HepG2 (cell line): Measurements from ENCODE around the gene MYH15. TPM values are rescaled to one million over a fixed set of nuclear protein-coding genes. Genes with fewer than 3 reads are reported as not detected.

Experiments
- ATAC-seq: fragments of 200-7000 bp; cut with Tn5 transposase; 3 replicates; pipeline ENCODE4 v1.9.1; 2020; ENCODE audit warnings: mild to moderate bottlenecking, moderate library complexity
- BruUV-seq: library from RNA; stranded (reverse); fragments of 400-500 nt; replicated peaks from 2 replicates; lab custom pipeline; 2021; lab: Mats Ljungman, UMichigan
- CTCF ChIA-PET: fragments of 300-600 bp; formaldehyde crosslinking; extraction: SDS; loops from one replicate; lab custom pipeline; 2021; ENCODE audit warnings: low total read pairs, inconsistent platforms, low intra/inter-chr PET ratio; lab: Yijun Ruan, JAX
- POLR2A ChIA-PET: fragments of 350-600 bp; sonication (Branson Sonifier 250); formaldehyde crosslinking; loops from one replicate; lab custom pipeline; 2020; ENCODE audit warnings: antibody characterized with exemption, inconsistent platforms; lab: Yijun Ruan, JAX
- DNase-seq: peaks from one replicate; pipeline ENCODE4 v3.0.0-alpha.2; 2015; ENCODE audit warnings: low spot score
- FAIRE-seq: peaks from 3 replicates; lab custom pipeline; 2011; peaks lifted over from hg19 to GRCh38; lab: Jason Lieb, UNC
- H2AFZ ChIP-seq: one replicate; pipeline ENCODE4 v1.6.1; 2011; ENCODE audit warnings: low read length, inconsistent platforms
- H3K27ac ChIP-seq: fragments of 300-600 bp; 3 replicates; pipeline ENCODE4 v1.8.0; 2011; ENCODE audit warnings: mixed run types, mild to moderate bottlenecking, mixed read lengths, low read length, inconsistent platforms; ENCODE audit not compliant: insufficient read depth; ENCODE audit errors: extremely low read length
- H3K27me3 ChIP-seq, 2 experiments: fragments of 200-600 bp in 1 of 2; 2 replicates in 1 of 2; 3 replicates in 1 of 2; pipeline versions ENCODE4 v1.6.0 to v1.8.0; 2011; ENCODE audit warnings: low read length in 2 of 2, mild to moderate bottlenecking in 2 of 2, moderate library complexity in 2 of 2, inconsistent platforms in 1 of 2; ENCODE audit not compliant: insufficient read depth in 2 of 2, control insufficient read depth in 1 of 2
- H3K36me3 ChIP-seq, 2 experiments: fragments of 200-600 bp in 1 of 2; replicated peaks in 1 of 2; 2 replicates in 1 of 2; 3 replicates in 1 of 2; pipeline versions ENCODE4 v1.5.1 to v1.8.0; 2011; ENCODE audit warnings: low read length in 2 of 2, inconsistent platforms in 1 of 2; ENCODE audit not compliant: insufficient read depth in 2 of 2, control insufficient read depth in 1 of 2
- H3K4me1 ChIP-seq: 2 replicates; pipeline ENCODE4 v1.5.1; 2012; ENCODE audit warnings: low read length, inconsistent platforms; ENCODE audit not compliant: insufficient read depth
- H3K4me2 ChIP-seq: 2 replicates; pipeline ENCODE4 v1.6.0; 2011; ENCODE audit warnings: low read depth, low read length, inconsistent platforms
- H3K4me3 ChIP-seq, 3 experiments: fragments of 200-600 bp in 1 of 3; sonication (generic), shearing (Covaris generic) in 1 of 3; replicated peaks in 1 of 3; 2 replicates each; pipeline ENCODE4 v1.5.1; 2011 to 2016; ENCODE audit warnings: low read length in 3 of 3, inconsistent platforms in 2 of 3, low read depth in 2 of 3, mild to moderate bottlenecking in 2 of 3, control low read depth in 1 of 3, mixed read lengths in 1 of 3; ENCODE audit not compliant: insufficient read depth in 1 of 3
- H3K79me2 ChIP-seq: one replicate; pipeline ENCODE4 v1.6.1; 2011; ENCODE audit warnings: low read length, inconsistent platforms; ENCODE audit not compliant: insufficient read depth
- H3K9ac ChIP-seq: 2 replicates; pipeline ENCODE4 v1.6.0; 2011; ENCODE audit warnings: mild to moderate bottlenecking, low read depth, low read length, inconsistent platforms; ENCODE audit not compliant: insufficient read depth
- H3K9me3 ChIP-seq: 2 replicates; pipeline ENCODE4 v1.5.1; 2012; ENCODE audit warnings: mild to moderate bottlenecking, low read length
- H4K20me1 ChIP-seq: 2 replicates; pipeline ENCODE4 v1.6.0; 2011; ENCODE audit warnings: inconsistent platforms, mild to moderate bottlenecking, low read length, moderate library complexity; ENCODE audit not compliant: insufficient read depth
- ADNP ChIP-seq: sonication (generic); formaldehyde crosslinking; IDR thresholded peaks from 2 replicates; pipeline ENCODE4 v1.4.0; 2020; ENCODE audit warnings: missing genetic modification reagents
- CHD2 ChIP-seq: IDR thresholded peaks from 2 replicates; pipeline ENCODE4 v1.6.1; 2011; ENCODE audit warnings: low read depth, low read length, improper control_type of control experiment
- DRAP1 ChIP-seq: IDR thresholded peaks from 2 replicates; pipeline ENCODE4 v1.6.1; 2016; ENCODE audit warnings: missing genetic modification reagents, missing compliant biosample characterization
- FOXA1 ChIP-seq, 2 experiments: fragments of 450-650 bp in 1 of 2; sonication (generic) in 1 of 2; formaldehyde crosslinking in 1 of 2; IDR thresholded peaks; 2 replicates each; pipeline versions ENCODE4 v1.4.0 to v1.6.1; 2016 to 2020; ENCODE audit warnings: missing genetic modification reagents in 1 of 2
- GABPA ChIP-seq, 2 experiments: IDR thresholded peaks; 2 replicates each; pipeline ENCODE4 v1.6.1; 2011 to 2016; ENCODE audit warnings: low read depth in 2 of 2, low read length in 1 of 2, missing biosample characterization in 1 of 2, missing genetic modification characterization in 1 of 2
- KDM6A ChIP-seq: IDR thresholded peaks from 2 replicates; pipeline ENCODE4 v1.6.1; 2016; ENCODE audit warnings: low read depth
- KLF15 ChIP-seq: sonication (generic); formaldehyde crosslinking; IDR thresholded peaks from 2 replicates; pipeline ENCODE4 v1.8.1; 2023; ENCODE audit warnings: borderline replicate concordance, mild to moderate bottlenecking, inconsistent platforms, missing genetic modification reagents, mixed read lengths
- PAXIP1 ChIP-seq: sonication (generic); formaldehyde crosslinking; conservative IDR thresholded peaks from 2 replicates; pipeline ENCODE4 v1.4.0; 2020; ENCODE audit warnings: mild to moderate bottlenecking, missing genetic modification reagents, moderate library complexity
- SMYD3 ChIP-seq: sonication (generic); formaldehyde crosslinking; IDR thresholded peaks from 2 replicates; pipeline ENCODE4 v1.8.1; 2023; ENCODE audit warnings: mild to moderate bottlenecking, missing genetic modification reagents
- SNAPC2 ChIP-seq: sonication (generic); formaldehyde crosslinking; IDR thresholded peaks from 2 replicates; pipeline ENCODE4 v1.8.1; 2022; ENCODE audit warnings: mild to moderate bottlenecking, missing genetic modification reagents
- ZBTB39 ChIP-seq: sonication (generic); formaldehyde crosslinking; IDR thresholded peaks from 2 replicates; pipeline ENCODE4 v1.5.0; 2020; ENCODE audit warnings: missing genetic modification reagents
- ZNF17 ChIP-seq: sonication (generic); formaldehyde crosslinking; IDR thresholded peaks from 2 replicates; pipeline ENCODE4 v1.5.0; 2020; ENCODE audit warnings: mild to moderate bottlenecking, missing genetic modification reagents
- WGBS: methylation state at CpG from one replicate; pipeline ENCODE4 v1.1.6; 2017; ENCODE audit warnings: low lambda C conversion rate; 5-methylcytosine and 5-hydroxymethylcytosine counted together
- in situ Hi-C: cut with HindIII; loops from 2 replicates; pipeline ENCODE4 v1.10.0; 2017; ENCODE audit warnings: low pct_unique_long_range_greater_than_20kb; ENCODE audit not compliant: extremely low pct_ligation_motif_present
- intact Hi-C: fragments of 100-400 bp; cut with micrococcal nuclease; formaldehyde crosslinking; loops from one replicate; pipeline ENCODE4 v1.10.0; 2022; ENCODE audit not compliant: unreplicated experiment
- polyA plus RNA-seq, 8 experiments: library from polyadenylated mRNA; depleted of rRNA in 3 of 8; stranded (reverse) in 7 of 8; unstranded in 1 of 8; fragments of >200 nt; fragmentation: Illumina TruSeq in 4 of 8; extraction: Trizol in 4 of 8; gene quantifications; 2 replicates each; pipeline versions ENCODE4 v1.2.1 to v1.2.3, GENCODE V29; 2011 to 2016; ENCODE audit warnings: low read depth in 4 of 8, missing spikeins in 1 of 8, mixed read lengths in 1 of 8; ENCODE audit not compliant: insufficient read depth in 1 of 8
- total RNA-seq, 5 experiments: library from RNA; depleted of rRNA; stranded (reverse); fragments of >200 nt; fragmentation: Illumina TruSeq; extraction: Trizol; gene quantifications; 2 replicates each; pipeline ENCODE4 v1.2.3, GENCODE V29; 2016; ENCODE audit warnings: low read depth in 1 of 5

Gene MYH15
- total and polyA plus RNA-seq, 2 of the 13 experiments (the other 11 are each of a cell fraction or from before 2014, with no cell fraction given): 0.03 to 0.09 TPM

GRCh38 chr3:108398510-108398909, 111.9 kb downstream of the MYH15 start:
- DNase-seq (no peak), ATAC-seq (no peak), FAIRE-seq (no peak)
- H2AFZ ChIP-seq: no peak overlapping the region
- no peaks in the 10 kb centered on the region for H3K9me3 ChIP-seq
- ChIA-PET CTCF (no interaction called here), POLR2A (no interaction called here)
- H3K79me2 ChIP-seq: no peaks in the 10 kb centered on the region
- H3K4me2 ChIP-seq: no peak overlapping the region
- WGBS: 30% methylated on average over 4 of the region's 6 CpGs
- in situ Hi-C loops: no loop called here
- no peak overlapping the region for H3K9ac ChIP-seq
- no peaks in the 10 kb centered on the region for H4K20me1 ChIP-seq
- no TSS peak for BruUV-seq
- H3K27ac ChIP-seq: no peak overlapping the region
- H3K27me3 ChIP-seq: no peaks in the 10 kb centered on the region
- intact Hi-C loops: no loop called here
- TF ChIP-seq FOXA1 (IDR thresholded peaks at IDR 0.05) (no peak), FOXA1 (CRISPR knock-in tag; IDR thresholded peaks at IDR 0.05) (no peak), ADNP (CRISPR knock-in tag) (no peak), GABPA (IDR thresholded peaks at IDR 0.05; ENCODE audit: low read depth, low read length) (no peak), GABPA (CRISPR knock-in tag; IDR thresholded peaks at IDR 0.05; ENCODE audit: low read depth) (no peak), ZBTB39 (no peak), CHD2 (no peak), SNAPC2 (CRISPR knock-in tag) (no peak), ZNF17 (CRISPR knock-in tag) (no peak), DRAP1 (CRISPR knock-in tag) (no peak), SMYD3 (no peak), KDM6A (no peak), PAXIP1 (CRISPR knock-in tag) (no peak), KLF15 (CRISPR knock-in tag) (no peak)
- H3K4me3 ChIP-seq: no peak overlapping the region
- no peaks in the 10 kb centered on the region for H3K4me1 ChIP-seq
- H3K36me3 ChIP-seq: no peaks in the 10 kb centered on the region
